IMR-90 (cell line): ENCODE data around the gene DSCAM. TPM values are rescaled to one million over a fixed set of nuclear protein-coding genes. Genes with fewer than 3 reads are reported as not detected.
"Not testable (repeated sequence)": the region's sequence is repeated elsewhere in the genome, so short reads cannot be mapped to it uniquely, and the experiment has no call there.

Experiments used
- ATAC-seq: fragments of 200-7000 bp; cut with Tn5 transposase; 2 replicates; pipeline ENCODE4 v1.9.1; 2020; ENCODE audit warnings: low read depth, mild to moderate bottlenecking, moderate library complexity
- BruUV-seq: library from RNA; stranded (reverse); fragments of 400-500 nt; replicated peaks from 2 replicates; lab custom pipeline; 2021; lab: Mats Ljungman, UMichigan
- CTCF ChIA-PET: fragments of 300-600 bp; formaldehyde crosslinking; extraction: SDS; loops from one replicate; lab custom pipeline; 2021; ENCODE audit warnings: antibody characterized with exemption; lab: Yijun Ruan, JAX
- POLR2A ChIA-PET: fragments of 300-600 bp; sonication (Branson Sonifier 250); formaldehyde crosslinking; loops from one replicate; lab custom pipeline; 2022; ENCODE audit warnings: antibody characterized with exemption; ENCODE audit not compliant: unreplicated experiment; lab: Charles Lee
- DNase-seq: peaks from one replicate; pipeline ENCODE4 v3.0.0; 2013
- H2AFZ ChIP-seq: replicated peaks from 2 replicates; pipeline ENCODE3; 2013; ENCODE audit warnings: low read length, mild to moderate bottlenecking; ENCODE audit not compliant: poor library complexity
- H2AK5ac ChIP-seq: 2 replicates; pipeline ENCODE4 v1.6.1; 2013; ENCODE audit warnings: low read depth, low read length, inconsistent platforms
- H2AK9ac ChIP-seq: replicated peaks from 2 replicates; pipeline ENCODE3; 2013; ENCODE audit warnings: mild to moderate bottlenecking, low read depth, low read length, moderate library complexity; ENCODE audit not compliant: poor library complexity
- H2BK120ac ChIP-seq: 2 replicates; pipeline ENCODE4 v1.6.1; 2013; ENCODE audit warnings: low read depth, low read length, inconsistent platforms
- H2BK15ac ChIP-seq: 3 replicates; pipeline ENCODE4 v1.6.1; 2013; ENCODE audit warnings: low read depth, low read length, inconsistent platforms
- H2BK20ac ChIP-seq: 2 replicates; pipeline ENCODE4 v1.6.1; 2013; ENCODE audit warnings: low read depth, mild to moderate bottlenecking, inconsistent platforms, low read length, moderate library complexity
- H2BK5ac ChIP-seq: 2 replicates; pipeline ENCODE4 v1.6.1; 2013; ENCODE audit warnings: mild to moderate bottlenecking, low read depth, low read length, inconsistent platforms; ENCODE audit not compliant: poor library complexity, severe bottlenecking
- H3K14ac ChIP-seq: replicated peaks from 2 replicates; pipeline ENCODE4 v1.6.1; 2013; ENCODE audit warnings: low read depth, low read length, inconsistent platforms
- H3K18ac ChIP-seq: 2 replicates; pipeline ENCODE4 v1.6.1; 2013; ENCODE audit warnings: low read depth, low read length, control low read depth
- H3K23ac ChIP-seq: 2 replicates; pipeline ENCODE4 v1.6.1; 2013; ENCODE audit warnings: low read depth, low read length, inconsistent platforms
- H3K27ac ChIP-seq: 2 replicates; pipeline ENCODE4 v1.5.1; 2013; ENCODE audit warnings: mild to moderate bottlenecking, control low read depth, low read length; ENCODE audit not compliant: insufficient read depth
- H3K27me3 ChIP-seq: 2 replicates; pipeline ENCODE4 v1.6.1; 2013; ENCODE audit warnings: low read length; ENCODE audit not compliant: control insufficient read depth, insufficient read depth
- H3K36me3 ChIP-seq: 2 replicates; pipeline ENCODE4 v1.6.1; 2013; ENCODE audit warnings: low read length, mixed read lengths; ENCODE audit not compliant: control insufficient read depth, insufficient read depth
- H3K4ac ChIP-seq: 2 replicates; pipeline ENCODE4 v1.6.1; 2013; ENCODE audit warnings: low read depth, low read length, inconsistent platforms
- H3K4me1 ChIP-seq: 2 replicates; pipeline ENCODE4 v1.6.1; 2013; ENCODE audit warnings: low read length, mixed read lengths; ENCODE audit not compliant: control insufficient read depth, insufficient read depth
- H3K4me2 ChIP-seq: 2 replicates; pipeline ENCODE4 v1.6.1; 2013; ENCODE audit warnings: low read depth, mild to moderate bottlenecking, control low read depth, low read length, moderate library complexity
- H3K4me3 ChIP-seq: 2 replicates; pipeline ENCODE4 v1.5.1; 2013; ENCODE audit warnings: low read depth, mild to moderate bottlenecking, control low read depth, low read length, moderate library complexity; ENCODE audit not compliant: insufficient read depth
- H3K56ac ChIP-seq: 2 replicates; pipeline ENCODE4 v1.6.1; 2013; ENCODE audit warnings: low read length, inconsistent platforms; ENCODE audit not compliant: insufficient read depth; ENCODE audit errors: extremely low read depth
- H3K79me1 ChIP-seq, 2 experiments: 2 replicates each; pipeline ENCODE4 v1.6.1; 2013; ENCODE audit warnings: low read length in 2 of 2, inconsistent platforms in 1 of 2, low read depth in 1 of 2
- H3K9ac ChIP-seq: 2 replicates; pipeline ENCODE4 v1.6.1; 2013; ENCODE audit warnings: low read depth, low read length, control low read depth
- H3K9me1 ChIP-seq: 2 replicates; pipeline ENCODE4 v1.6.1; 2013; ENCODE audit warnings: low read length, inconsistent platforms; ENCODE audit not compliant: insufficient read depth
- H3K9me3 ChIP-seq: 2 replicates; pipeline ENCODE4 v1.6.1; 2013; ENCODE audit warnings: low read length; ENCODE audit not compliant: control insufficient read depth, insufficient read depth
- H4K20me1 ChIP-seq: 2 replicates; pipeline ENCODE4 v1.6.1; 2013; ENCODE audit warnings: low read length, inconsistent platforms; ENCODE audit not compliant: insufficient read depth
- H4K5ac ChIP-seq: 2 replicates; pipeline ENCODE4 v1.6.1; 2013; ENCODE audit warnings: mild to moderate bottlenecking, low read depth, low read length, control low read depth
- H4K8ac ChIP-seq, 2 experiments: 2 replicates each; pipeline ENCODE4 v1.6.1; 2013; ENCODE audit warnings: low read depth in 2 of 2, low read length in 2 of 2, control low read depth in 1 of 2, inconsistent platforms in 1 of 2
- H4K91ac ChIP-seq: 2 replicates; pipeline ENCODE4 v1.6.1; 2013; ENCODE audit warnings: low read depth, low read length, inconsistent platforms; ENCODE audit not compliant: insufficient read depth
- WGBS, 2 experiments: methylation state at CpG; one replicate each; pipeline versions ENCODE4 v1.1.5 to v1.1.7; 2013; ENCODE audit warnings: missing lambda C conversion rate in 2 of 2; ENCODE audit not compliant: insufficient read length in 1 of 2; ENCODE audit errors: extremely low coverage in 2 of 2; 5-methylcytosine and 5-hydroxymethylcytosine counted together
- dilution Hi-C: fragments of 300-500 bp; cut with HindIII; formaldehyde crosslinking; loops from one replicate; pipeline ENCODE4 v1.14.3; 2018; ENCODE audit warnings: low sequenced_read_pairs; ENCODE audit not compliant: unreplicated experiment
- in situ Hi-C: fragments of 300-500 bp; cut with MboI; formaldehyde crosslinking; loops from 3 replicates; pipeline ENCODE4 v1.14.3; 2019; ENCODE audit warnings: low sequenced_read_pairs, inconsistent platforms, mixed read lengths
- intact Hi-C: fragments of 100-400 bp; cut with micrococcal nuclease; formaldehyde crosslinking; loops from 2 replicates; pipeline ENCODE4 v1.10.0; 2022
- polyA plus RNA-seq, 3 experiments: library from polyadenylated mRNA; depleted of rRNA; stranded (reverse); fragments of >200 nt; gene quantifications; 2 replicates each; pipeline ENCODE4 v1.2.3, GENCODE V29; 2012; ENCODE audit warnings: low replicate concordance in 1 of 3
- total RNA-seq: library from RNA; depleted of rRNA; stranded (reverse); fragments of >200 nt; gene quantifications from 2 replicates; pipeline ENCODE4 v1.2.3, GENCODE V29; 2012

Gene DSCAM
- total and polyA plus RNA-seq, 2 of the 4 experiments (the other 2 are of a cell fraction), result under 0.01 to 0.02 TPM

GRCh38 chr21:40182491-40182890 is 664.5 kb downstream of the DSCAM start:
- H3K4me3 ChIP-seq, H2AK9ac ChIP-seq, H3K56ac ChIP-seq, POLR2A ChIA-PET, H3K18ac ChIP-seq, H2BK15ac ChIP-seq, dilution Hi-C loops, H4K91ac ChIP-seq, DNase-seq, H3K23ac ChIP-seq, H3K79me1 ChIP-seq, H3K9ac ChIP-seq, H3K4me1 ChIP-seq, H2AFZ ChIP-seq, H3K4ac ChIP-seq, H4K20me1 ChIP-seq, H4K5ac ChIP-seq, H4K8ac ChIP-seq, H2BK5ac ChIP-seq, intact Hi-C loops, CTCF ChIA-PET, H3K4me2 ChIP-seq, H3K27me3 ChIP-seq, H2AK5ac ChIP-seq, H3K14ac ChIP-seq, H3K9me1 ChIP-seq, H3K27ac ChIP-seq, H2BK20ac ChIP-seq, H3K36me3 ChIP-seq, BruUV-seq, H2BK120ac ChIP-seq, ATAC-seq: not testable (repeated sequence)
- 100% methylated on average over 1 of the region's 19 CpGs; no CpG with 5 or more reads in 1 of the 2 experiments for WGBS, 2 experiments
- in situ Hi-C loops, result loop anchor here (25.0 kb wide), 1 partner anchor 95 kb away; no protein-coding TSS in a partner anchor
- peaks cover 52% of the 10 kb centered on the region for H3K9me3 ChIP-seq
